GM12865 (cell line): ENCODE measurements around the gene TBX5.

Experiments used
- DNase-seq: peaks from one replicate; pipeline ENCODE4 v3.0.0; 2010; ENCODE audit warnings: low read depth
- H3K4me3 ChIP-seq: 2 replicates; pipeline ENCODE4 v1.5.1; 2011; ENCODE audit warnings: mild to moderate bottlenecking, low read depth, low read length, control low read depth
- CTCF ChIP-seq: IDR thresholded peaks from 2 replicates; pipeline ENCODE4 v1.5.1; 2011; ENCODE audit warnings: low read length, control low read depth, low read depth, inconsistent platforms; ENCODE audit not compliant: insufficient read depth; ENCODE audit errors: missing control alignments

TBX5 gene

GRCh38 chr12:114347861-114348260 is 58.1 kb downstream of the TBX5 start:
- H3K4me3 ChIP-seq, result no peak overlapping the region
- no peak for DNase-seq
- TF ChIP-seq CTCF, result no peak

- H3K4me3 ChIP-seq, result no peak overlapping the region
- DNase-seq, result no peak
- no peak for TF ChIP-seq CTCF
Measured at GRCh38 chr12:114344831-114345230, 61.1 kb downstream of the TBX5 start.

- no peak for DNase-seq
- no peak overlapping the region for H3K4me3 ChIP-seq
- TF ChIP-seq CTCF, result no peak
Measured at GRCh38 chr12:114344303-114344663, 61.7 kb downstream of the TBX5 start.

GRCh38 chr12:114343585-114344302 is 62.2 kb downstream of the TBX5 start:
- no peak for TF ChIP-seq CTCF
- DNase-seq, result no peak
- no peak overlapping the region for H3K4me3 ChIP-seq

GRCh38 chr12:114342656-114343055 is 63.3 kb downstream of the TBX5 start:
- no peak for DNase-seq
- no peak overlapping the region for H3K4me3 ChIP-seq
- TF ChIP-seq CTCF, result no peak

- no peak for DNase-seq
- no peak for TF ChIP-seq CTCF
- no peak overlapping the region for H3K4me3 ChIP-seq
Measured at GRCh38 chr12:114341635-114342034, 64.3 kb downstream of the TBX5 start.

GRCh38 chr12:114340231-114340630 is 65.7 kb downstream of the TBX5 start:
- no peak for DNase-seq
- no peak for TF ChIP-seq CTCF
- no peak overlapping the region for H3K4me3 ChIP-seq
